IMR-90 (cell line): ENCODE results near the gene ARL8B.

Experiments used
- BHLHE40 ChIP-seq: fragments of 150-350 bp; IDR thresholded peaks from 2 replicates; pipeline ENCODE4 v1.6.1; 2016; ENCODE audit warnings: mild to moderate bottlenecking, low read depth, low read length
- MXI1 ChIP-seq: IDR thresholded peaks from 2 replicates; pipeline ENCODE4 v1.6.1; 2012; ENCODE audit warnings: low read depth, mild to moderate bottlenecking, low read length, moderate library complexity, borderline replicate concordance
- POLR2A ChIP-seq: IDR thresholded peaks from 2 replicates; pipeline ENCODE4 v1.6.1; 2012; ENCODE audit warnings: mild to moderate bottlenecking, low read depth, low read length
- TF ChIP-seq, protein P1 (sequence below): conservative IDR thresholded peaks from 2 replicates; pipeline ENCODE4 v1.5.1; 2012; ENCODE audit warnings: mild to moderate bottlenecking, low read depth, low read length, improper control_type of control experiment

DNA sequence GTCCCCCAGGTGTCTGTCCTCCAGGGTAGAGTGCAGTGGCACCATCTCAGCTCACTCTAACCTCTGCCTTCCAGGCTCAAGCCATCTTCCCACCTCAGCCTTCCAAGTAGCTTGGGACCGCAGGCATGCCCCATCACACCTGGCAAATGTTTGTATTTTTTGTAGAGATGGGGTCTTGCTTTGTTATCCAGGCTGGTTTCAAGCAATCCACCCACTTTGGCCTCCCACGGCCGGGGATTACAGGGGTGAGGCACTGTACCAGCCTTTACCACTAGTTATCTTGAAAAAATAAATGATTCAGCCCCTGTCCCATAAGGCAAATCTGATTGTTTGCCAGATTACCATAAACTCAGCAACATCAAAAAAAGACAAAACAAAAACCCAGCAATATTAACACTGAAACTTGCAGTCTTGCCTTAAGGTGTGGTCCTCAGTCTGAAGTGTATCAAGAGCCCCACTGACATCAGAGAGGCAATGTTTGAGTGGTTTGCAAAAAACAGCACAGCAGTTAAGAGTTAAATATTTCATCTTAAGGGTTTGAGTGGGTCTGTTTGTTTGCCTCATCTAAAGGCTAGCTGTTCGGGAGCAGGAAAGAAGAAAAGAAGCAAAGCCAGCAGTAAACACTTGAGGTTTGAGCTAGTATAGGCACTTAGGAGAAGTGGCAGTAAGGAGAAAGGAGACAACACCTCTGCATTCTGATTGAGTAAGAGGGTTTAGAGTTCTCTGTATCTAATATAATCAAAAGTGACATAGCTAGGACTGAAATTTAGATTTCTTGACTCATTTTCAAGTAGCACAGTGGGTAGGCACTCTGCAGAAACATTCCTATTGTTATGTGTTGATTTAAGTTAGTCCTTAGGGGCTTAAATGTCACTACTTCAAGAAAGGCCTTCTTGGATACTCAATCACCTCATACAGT, 39.1 kb downstream of the ARL8B start:
- TF ChIP-seq, protein P1, sequence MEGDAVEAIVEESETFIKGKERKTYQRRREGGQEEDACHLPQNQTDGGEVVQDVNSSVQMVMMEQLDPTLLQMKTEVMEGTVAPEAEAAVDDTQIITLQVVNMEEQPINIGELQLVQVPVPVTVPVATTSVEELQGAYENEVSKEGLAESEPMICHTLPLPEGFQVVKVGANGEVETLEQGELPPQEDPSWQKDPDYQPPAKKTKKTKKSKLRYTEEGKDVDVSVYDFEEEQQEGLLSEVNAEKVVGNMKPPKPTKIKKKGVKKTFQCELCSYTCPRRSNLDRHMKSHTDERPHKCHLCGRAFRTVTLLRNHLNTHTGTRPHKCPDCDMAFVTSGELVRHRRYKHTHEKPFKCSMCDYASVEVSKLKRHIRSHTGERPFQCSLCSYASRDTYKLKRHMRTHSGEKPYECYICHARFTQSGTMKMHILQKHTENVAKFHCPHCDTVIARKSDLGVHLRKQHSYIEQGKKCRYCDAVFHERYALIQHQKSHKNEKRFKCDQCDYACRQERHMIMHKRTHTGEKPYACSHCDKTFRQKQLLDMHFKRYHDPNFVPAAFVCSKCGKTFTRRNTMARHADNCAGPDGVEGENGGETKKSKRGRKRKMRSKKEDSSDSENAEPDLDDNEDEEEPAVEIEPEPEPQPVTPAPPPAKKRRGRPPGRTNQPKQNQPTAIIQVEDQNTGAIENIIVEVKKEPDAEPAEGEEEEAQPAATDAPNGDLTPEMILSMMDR, result no peak
- TF ChIP-seq POLR2A (no peak), MXI1 (no peak), BHLHE40 (no peak)
